Stimulated activated CD4-positive, alpha-beta T cell treated with anti-CD3 and anti-CD28 coated beads, Interleukin-15, amount 100 ng/mL, for 24 hours (primary cell): ENCODE data around the gene SYCE1L.
"Not testable (repeated sequence)": the region's sequence is repeated elsewhere in the genome, so short reads cannot be mapped to it uniquely, and the experiment has no call there.

Experiments used
- DNase-seq: peaks from one replicate; pipeline ENCODE4 v3.0.0-alpha.2; 2020

Gene SYCE1L

GRCh38 chr16:77199211-77199610 is at the start of gene SYCE1L:
TSS of gene SYCE1L (plus strand) at chr16:77199408. CDS start at chr16:77199452, 44 bp downstream.
- no peak for DNase-seq

GRCh38 chr16:77157346-77158058 is 41.7 kb upstream of the SYCE1L start:
- DNase-seq, result no peak

GRCh38 chr16:77158293-77158692 is 40.9 kb upstream of the SYCE1L start:
- DNase-seq, result no peak

- no peak for DNase-seq
Measured at GRCh38 chr16:77165006-77165405, 34.2 kb upstream of the SYCE1L start.

- not testable (repeated sequence) for DNase-seq
Measured at GRCh38 chr16:77165536-77166236, 33.5 kb upstream of the SYCE1L start.

- DNase-seq, result no peak
Measured at GRCh38 chr16:77166726-77167125, 32.5 kb upstream of the SYCE1L start.

- no peak for DNase-seq
Measured at GRCh38 chr16:77168901-77169300, 30.3 kb upstream of the SYCE1L start.

GRCh38 chr16:77169650-77170236 is 29.5 kb upstream of the SYCE1L start:
- DNase-seq, result peak; percentile 64

GRCh38 chr16:77170805-77171204 is 28.4 kb upstream of the SYCE1L start:
- no peak for DNase-seq

- DNase-seq, result no peak
Measured at GRCh38 chr16:77171745-77172635, 27.2 kb upstream of the SYCE1L start.

GRCh38 chr16:77172951-77173350 is 26.3 kb upstream of the SYCE1L start:
- no peak for DNase-seq

GRCh38 chr16:77183137-77183536 is 16.1 kb upstream of the SYCE1L start:
- no peak for DNase-seq

GRCh38 chr16:77186298-77186697 is 12.9 kb upstream of the SYCE1L start:
- DNase-seq, result not testable (repeated sequence)

GRCh38 chr16:77190190-77190477 is 9.1 kb upstream of the SYCE1L start:
- no peak for DNase-seq

- peak; percentile 94 for DNase-seq
Measured at GRCh38 chr16:77190478-77191258, 8.5 kb upstream of the SYCE1L start, which contains the start of gene MON1B. TSS of gene MON1B (plus strand) at chr16:77191190. CDS start at chr16:77191486, 296 bp downstream.

- DNase-seq, result peak; percentile 39
Measured at GRCh38 chr16:77191259-77191969, 7.8 kb upstream of the SYCE1L start.

GRCh38 chr16:77193377-77193776 is 5.8 kb upstream of the SYCE1L start:
- no peak for DNase-seq

GRCh38 chr16:77194295-77195231 is 4.6 kb upstream of the SYCE1L start:
- DNase-seq, result no peak

- no peak for DNase-seq
Measured at GRCh38 chr16:77195411-77195810, 3.8 kb upstream of the SYCE1L start.

- DNase-seq, result no peak
Measured at GRCh38 chr16:77197747-77198146, 1.5 kb upstream of the SYCE1L start.
